ENCODE measurements around the gene SMIM7. TPM values are rescaled to one million over a fixed set of nuclear protein-coding genes. Genes with fewer than 3 reads are reported as not detected.

Gene SMIM7
- total RNA-seq, 1 experiment from 2014 or later: 77.6 TPM

GRCh38 chr19:16657384-16657783 lies 2.6 kb downstream of the SMIM7 start:
- TF ChIP-seq CTCF (conservative IDR thresholded peaks at IDR 0.05): no peak
- H3K23ac ChIP-seq (ENCODE audit: insufficient read length, low read depth, low read length): no peak overlapping the region
- Mint-ChIP-seq H3K27ac (no peak overlapping the region; a peak in 1 of 7 replicates), H3K4me3 (no peak overlapping the region), H3K4me1 (peaks cover 7 to 11% of the 10 kb centered on the region in 2 experiments; a peak in 3 of 4 replicates), H3K36me3 (ENCODE audit: insufficient read depth in 1 of 3, low read depth in 3 of 3) (peaks cover 41 to 61% (median 55%) of the 10 kb centered on the region in 3 experiments), H3K9me3 (no peaks in the 10 kb centered on the region), H3K27me3 (ENCODE audit: low read depth) (peaks cover 10% of the 10 kb centered on the region)
- no peak overlapping the region for H3K14ac ChIP-seq (ENCODE audit: insufficient read depth, low read length)
- no peaks in the 10 kb centered on the region for H3K4me1 ChIP-seq (ENCODE audit: insufficient read depth, low read length)
- H2BK120ac ChIP-seq (ENCODE audit: low read depth, low read length, poor library complexity, severe bottlenecking): no peak overlapping the region
- no peaks in the 10 kb centered on the region for H4K20me1 ChIP-seq (ENCODE audit: control insufficient read depth, insufficient read depth, insufficient read length)
- peaks cover 5% of the 10 kb centered on the region for H3K23me2 ChIP-seq (ENCODE audit: insufficient read length, low read depth, low read length, poor library complexity, severe bottlenecking)
- no peak for DNase-seq
- H3K27me3 ChIP-seq (ENCODE audit: insufficient read depth, low read length): no peaks in the 10 kb centered on the region
- no peak overlapping the region for H2AK5ac ChIP-seq (ENCODE audit: insufficient read length, low read length)
- H3K4me2 ChIP-seq (ENCODE audit: insufficient read depth, insufficient read length, low read length): no peak overlapping the region
- peaks cover 10% of the 10 kb centered on the region; the same call in 1 of the 2 replicates for H3K79me2 ChIP-seq (ENCODE audit: insufficient read depth, low read length)
- no peak overlapping the region for H3K4ac ChIP-seq (ENCODE audit: low read depth, low read length)
- H2BK5ac ChIP-seq (ENCODE audit: insufficient read length, low read length): no peak overlapping the region
- no peak overlapping the region for H3K27ac ChIP-seq (ENCODE audit: insufficient read length, low read depth, low read length)
- H3K79me1 ChIP-seq (ENCODE audit: insufficient read depth, low read depth, low read length, poor library complexity, severe bottlenecking): peaks cover 10% of the 10 kb centered on the region
- no peak overlapping the region for H2BK20ac ChIP-seq (ENCODE audit: low read depth, low read length, poor library complexity, severe bottlenecking)
- H3K56ac ChIP-seq (ENCODE audit: insufficient read length, low read depth, low read length): no peak overlapping the region
- no peak overlapping the region for H3T11ph ChIP-seq (ENCODE audit: low read length)
- H2AFZ ChIP-seq (ENCODE audit: low read length): no peak overlapping the region
- WGBS (ENCODE audit: extremely low coverage, insufficient read length, low lambda C conversion rate): no CpG with 5 or more reads among the region's 5 CpGs
- no peaks in the 10 kb centered on the region for H3K9me3 ChIP-seq (ENCODE audit: control insufficient read depth, low read depth, low read length)
- no peak overlapping the region for H4K5ac ChIP-seq (ENCODE audit: insufficient read length, low read depth, low read length)
- no peak overlapping the region for H2BK15ac ChIP-seq (ENCODE audit: low read depth, low read length)
- H2BK12ac ChIP-seq (ENCODE audit: insufficient read length, low read depth, low read length): no peak overlapping the region
- no peak overlapping the region for H4K8ac ChIP-seq (replicated peaks; ENCODE audit: insufficient read length, low read depth, low read length)
- no peak overlapping the region for H4K91ac ChIP-seq (ENCODE audit: insufficient read length, low read depth, low read length)
- H3K18ac ChIP-seq (ENCODE audit: insufficient read length, low read depth, low read length): no peak overlapping the region
- no peak overlapping the region for H3K9ac ChIP-seq (ENCODE audit: extremely low read depth, insufficient read length, low read length)

Data from H9 (cell line).